GM18498 (cell line): ENCODE results near the gene PCDHA8.
"Not testable (repeated sequence)": the region's sequence is repeated elsewhere in the genome, so short reads cannot be mapped to it uniquely, and the experiment has no call there.

Experiments used
- ATAC-seq: cut with Tn5 transposase; IDR thresholded peaks from one replicate; pipeline ENCODE4 v1.9.1; 2021; ENCODE audit warnings: mild to moderate bottlenecking, moderate library complexity; ENCODE audit not compliant: unreplicated experiment

The PCDHA8 gene, protein sequence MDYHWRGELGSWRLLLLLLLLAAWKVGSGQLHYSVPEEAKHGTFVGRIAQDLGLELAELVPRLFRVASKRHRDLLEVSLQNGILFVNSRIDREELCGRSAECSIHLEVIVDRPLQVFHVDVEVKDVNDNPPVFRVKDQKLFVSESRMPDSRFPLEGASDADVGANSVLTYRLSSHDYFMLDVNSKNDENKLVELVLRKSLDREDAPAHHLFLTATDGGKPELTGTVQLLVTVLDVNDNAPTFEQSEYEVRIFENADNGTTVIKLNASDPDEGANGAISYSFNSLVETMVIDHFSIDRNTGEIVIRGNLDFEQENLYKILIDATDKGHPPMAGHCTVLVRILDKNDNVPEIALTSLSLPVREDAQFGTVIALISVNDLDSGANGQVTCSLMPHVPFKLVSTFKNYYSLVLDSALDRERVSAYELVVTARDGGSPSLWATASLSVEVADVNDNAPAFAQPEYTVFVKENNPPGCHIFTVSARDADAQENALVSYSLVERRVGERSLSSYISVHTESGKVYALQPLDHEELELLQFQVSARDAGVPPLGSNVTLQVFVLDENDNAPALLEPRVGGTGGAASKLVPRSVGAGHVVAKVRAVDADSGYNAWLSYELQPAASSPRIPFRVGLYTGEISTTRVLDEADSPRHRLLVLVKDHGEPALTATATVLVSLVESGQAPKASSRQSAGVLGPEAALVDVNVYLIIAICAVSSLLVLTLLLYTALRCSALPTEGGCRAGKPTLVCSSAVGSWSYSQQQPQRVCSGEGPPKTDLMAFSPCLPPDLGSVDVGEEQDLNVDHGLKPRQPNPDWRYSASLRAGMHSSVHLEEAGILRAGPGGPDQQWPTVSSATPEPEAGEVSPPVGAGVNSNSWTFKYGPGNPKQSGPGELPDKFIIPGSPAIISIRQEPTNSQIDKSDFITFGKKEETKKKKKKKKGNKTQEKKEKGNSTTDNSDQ

GRCh38 chr5:140840978-140841962 lies at the start of gene PCDHA8:
Gene PCDHA8 (plus strand): TSS chr5:140841187. CDS start chr5:140841322, 135 bp downstream.
- no peak for ATAC-seq

- ATAC-seq = no peak
These were observed 46.3 kb upstream of the PCDHA8 start, which contains the start of gene PCDHA2 for GRCh38 chr5:140794595-140795258. Gene PCDHA2 (plus strand): TSS chr5:140794852.

DNA sequence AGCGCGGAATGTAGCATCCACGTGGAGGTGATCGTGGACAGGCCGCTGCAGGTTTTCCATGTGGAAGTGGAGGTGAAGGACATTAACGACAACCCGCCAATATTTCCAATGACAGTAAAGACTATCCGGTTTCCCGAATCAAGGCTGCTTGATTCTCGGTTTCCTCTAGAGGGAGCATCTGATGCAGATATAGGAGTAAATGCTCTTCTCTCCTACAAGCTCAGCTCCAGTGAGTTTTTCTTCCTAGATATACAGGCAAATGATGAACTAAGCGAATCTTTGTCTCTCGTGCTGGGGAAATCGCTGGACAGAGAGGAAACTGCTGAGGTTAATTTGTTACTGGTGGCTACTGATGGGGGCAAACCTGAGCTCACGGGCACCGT lies 45.7 kb upstream of the PCDHA8 start:
- ATAC-seq = no peak

- ATAC-seq = not testable (repeated sequence)
These were observed 44.8 kb upstream of the PCDHA8 start for GRCh38 chr5:140796072-140796717.

GRCh38 chr5:140796718-140797095 lies 44.3 kb upstream of the PCDHA8 start:
- no peak for ATAC-seq

- no peak for ATAC-seq
These were observed 40.0 kb upstream of the PCDHA8 start, which contains the start of gene PCDHA3 for GRCh38 chr5:140800816-140801493. Gene PCDHA3 (plus strand): TSS chr5:140801057.

GRCh38 chr5:140801494-140801841 lies 39.5 kb upstream of the PCDHA8 start:
- no peak for ATAC-seq

- ATAC-seq = not testable (repeated sequence)
These were observed 38.6 kb upstream of the PCDHA8 start for GRCh38 chr5:140802381-140802780.

DNA sequence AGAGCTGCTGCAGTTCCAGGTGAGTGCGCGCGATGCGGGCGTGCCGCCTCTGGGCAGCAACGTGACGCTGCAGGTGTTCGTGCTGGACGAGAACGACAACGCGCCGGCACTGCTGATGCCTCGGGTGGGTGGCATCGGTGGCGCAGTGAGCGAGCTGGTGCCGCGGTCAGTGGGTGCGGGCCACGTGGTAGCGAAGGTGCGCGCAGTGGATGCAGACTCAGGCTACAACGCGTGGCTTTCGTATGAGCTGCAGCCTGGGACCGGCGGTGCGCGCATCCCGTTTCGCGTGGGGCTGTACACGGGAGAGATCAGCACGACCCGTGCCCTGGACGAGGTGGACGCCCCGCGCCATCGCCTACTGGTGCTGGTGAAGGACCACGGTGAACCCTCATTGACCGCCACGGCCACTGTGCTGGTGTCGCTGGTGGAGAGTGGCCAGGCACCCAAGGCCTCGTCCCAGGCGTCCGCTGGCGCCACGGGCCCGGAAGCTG lies 38.2 kb upstream of the PCDHA8 start:
- ATAC-seq = no peak

- ATAC-seq = no peak
These were observed 33.9 kb upstream of the PCDHA8 start, which contains the start of gene PCDHA4 for GRCh38 chr5:140806834-140807775. Gene PCDHA4 (plus strand): TSS chr5:140807068.

- not testable (repeated sequence) for ATAC-seq
These were observed 32.6 kb upstream of the PCDHA8 start for GRCh38 chr5:140808241-140808888.

- no peak for ATAC-seq
These were observed 32.1 kb upstream of the PCDHA8 start for GRCh38 chr5:140808889-140809291.

GRCh38 chr5:140821375-140822280 lies 19.4 kb upstream of the PCDHA8 start, which contains the start of gene PCDHA5:
Gene PCDHA5 (plus strand): TSS chr5:140821613.
- no peak for ATAC-seq

DNA sequence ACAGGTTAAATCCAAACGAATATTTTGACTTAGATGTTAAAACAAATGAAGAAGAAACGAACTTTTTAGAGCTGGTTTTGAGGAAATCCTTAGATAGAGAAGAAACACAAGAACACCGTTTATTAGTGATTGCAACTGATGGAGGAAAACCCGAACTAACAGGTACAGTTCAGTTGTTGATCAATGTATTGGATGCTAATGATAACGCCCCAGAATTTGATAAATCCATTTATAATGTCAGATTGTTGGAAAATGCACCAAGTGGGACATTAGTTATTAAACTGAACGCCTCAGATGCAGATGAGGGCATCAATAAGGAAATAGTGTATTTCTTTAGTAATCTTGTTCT lies 18.7 kb upstream of the PCDHA8 start:
- no peak for ATAC-seq

DNA sequence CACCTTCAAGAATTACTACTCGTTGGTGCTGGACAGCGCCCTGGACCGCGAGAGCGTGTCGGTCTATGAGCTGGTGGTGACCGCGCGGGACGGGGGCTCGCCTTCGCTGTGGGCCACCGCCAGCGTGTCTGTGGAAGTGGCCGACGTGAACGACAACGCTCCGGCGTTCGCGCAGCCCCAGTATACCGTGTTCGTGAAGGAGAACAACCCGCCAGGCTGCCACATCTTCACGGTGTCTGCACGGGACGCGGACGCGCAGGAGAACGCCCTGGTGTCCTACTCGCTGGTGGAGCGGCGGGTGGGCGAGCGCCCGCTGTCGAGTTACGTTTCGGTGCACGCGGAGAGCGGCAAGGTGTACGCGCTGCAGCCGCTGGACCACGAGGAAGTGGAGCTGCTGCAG lies 18.0 kb upstream of the PCDHA8 start:
- ATAC-seq = not testable (repeated sequence)

DNA sequence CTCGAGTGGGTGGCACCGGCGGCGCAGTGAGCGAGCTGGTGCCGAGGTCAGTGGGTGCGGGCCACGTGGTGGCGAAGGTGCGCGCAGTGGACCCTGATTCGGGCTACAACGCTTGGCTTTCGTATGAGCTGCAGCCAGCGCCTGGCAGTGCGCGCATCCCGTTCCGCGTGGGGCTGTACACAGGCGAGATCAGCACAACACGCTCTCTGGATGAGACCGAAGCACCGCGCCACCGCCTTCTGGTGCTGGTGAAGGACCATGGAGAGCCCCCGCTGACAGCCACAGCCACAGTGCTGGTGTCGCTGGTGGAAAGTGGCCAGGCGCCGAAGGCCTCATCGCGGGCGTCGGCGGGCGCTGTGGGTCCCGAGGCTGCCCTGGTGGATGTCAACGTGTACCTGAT lies 17.5 kb upstream of the PCDHA8 start:
- no peak for ATAC-seq
